ENCODE data around the gene OR2C3.
"Not testable (repeated sequence)": the region's sequence is repeated elsewhere in the genome, so short reads cannot be mapped to it uniquely, and the experiment has no call there.

Gene OR2C3

DNA sequence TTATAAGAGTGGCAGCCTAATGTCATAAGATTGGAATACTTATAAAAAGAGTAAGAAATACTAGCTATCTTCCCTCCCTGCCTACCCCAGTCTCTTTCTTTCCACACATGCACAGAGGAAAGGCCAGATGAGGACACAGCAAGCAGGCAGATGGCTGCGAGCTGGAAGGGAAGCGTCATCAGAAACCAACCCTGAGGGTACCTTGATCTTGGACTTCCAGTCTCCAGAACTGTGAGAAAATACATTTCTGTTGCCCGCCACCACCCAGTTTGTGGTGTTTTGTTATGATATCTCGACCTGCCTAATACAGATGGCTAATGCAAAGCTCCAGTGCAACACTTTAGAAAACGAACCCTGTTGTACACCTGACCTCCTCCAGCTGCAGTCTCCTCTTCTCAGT lies 2.3 kb upstream of the OR2C3 start:
- no peak for TF ChIP-seq ZNF274 (IDR thresholded peaks at IDR 0.05; ENCODE audit: low read depth, low read length)
- no peak overlapping the region for H3K4me3 ChIP-seq (ENCODE audit: low read length)

DNA sequence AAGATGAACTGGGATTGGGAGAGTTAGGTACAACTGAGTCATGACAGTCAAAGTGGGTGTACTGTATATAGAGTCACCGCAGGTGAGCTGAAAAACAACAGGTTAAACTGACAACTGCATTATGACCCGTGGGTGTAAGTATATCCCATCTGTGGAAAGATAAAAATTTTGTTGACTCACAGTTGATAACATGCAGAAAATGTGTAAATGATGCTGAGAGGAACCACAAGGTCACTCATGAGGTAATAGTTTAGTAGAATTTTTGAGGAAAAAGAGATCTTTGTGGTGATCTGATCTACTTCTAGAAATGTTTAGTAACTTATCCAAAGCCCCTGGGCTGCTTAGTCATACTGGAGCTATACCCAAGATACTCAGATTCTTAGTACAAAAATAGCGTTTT lies 838 bp downstream of the OR2C3 start:
- H3K4me3 ChIP-seq (ENCODE audit: low read length): no peak overlapping the region
- TF ChIP-seq ZNF274 (IDR thresholded peaks at IDR 0.05; ENCODE audit: low read depth, low read length): no peak

DNA sequence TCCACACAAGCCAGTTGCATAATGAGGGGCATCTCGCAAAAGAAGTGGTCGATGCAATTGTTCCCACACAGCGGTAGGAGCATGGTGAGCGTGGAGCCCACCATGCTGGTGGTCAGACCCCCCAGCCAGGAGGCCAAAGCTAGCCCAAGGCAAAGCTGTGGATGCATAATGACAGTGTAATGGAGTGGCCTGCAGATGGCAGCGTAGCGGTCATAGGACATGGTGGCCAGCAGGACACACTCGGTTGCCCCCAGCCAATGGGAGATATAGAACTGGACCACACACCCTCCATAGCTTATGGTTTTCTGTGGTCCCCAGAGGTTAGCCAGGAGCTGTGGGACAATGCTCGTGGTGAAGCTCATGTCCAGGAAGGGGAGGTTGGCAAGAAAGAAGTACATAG lies 4.3 kb downstream of the OR2C3 start:
- H3K4me3 ChIP-seq (ENCODE audit: low read length): no peak overlapping the region
- TF ChIP-seq ZNF274 (IDR thresholded peaks at IDR 0.05; ENCODE audit: low read depth, low read length): no peak

DNA sequence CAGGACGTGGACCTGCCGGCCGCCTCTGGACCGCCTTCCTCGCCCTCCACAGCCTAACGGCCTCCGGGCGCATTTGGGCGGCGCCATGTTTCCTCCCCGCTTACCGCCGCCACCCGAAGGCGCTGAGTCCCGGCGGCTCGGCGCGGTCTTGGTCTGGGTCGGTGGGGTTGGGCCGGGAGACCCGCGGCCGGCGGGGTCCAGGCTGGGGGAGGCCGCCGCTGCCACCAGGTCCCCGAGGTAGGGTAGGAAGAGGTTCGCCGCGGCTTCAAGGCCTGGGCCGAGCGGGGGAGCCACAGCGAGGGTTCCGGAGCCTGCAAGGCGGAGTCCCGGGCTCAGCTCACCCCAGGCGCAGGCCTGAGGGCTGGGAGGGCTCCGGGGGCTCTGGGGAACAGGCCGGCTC lies 5.5 kb downstream of the OR2C3 start:
- H3K4me3 ChIP-seq (ENCODE audit: low read length): no peak overlapping the region
- no peak for TF ChIP-seq ZNF274 (IDR thresholded peaks at IDR 0.05; ENCODE audit: low read depth, low read length)

DNA sequence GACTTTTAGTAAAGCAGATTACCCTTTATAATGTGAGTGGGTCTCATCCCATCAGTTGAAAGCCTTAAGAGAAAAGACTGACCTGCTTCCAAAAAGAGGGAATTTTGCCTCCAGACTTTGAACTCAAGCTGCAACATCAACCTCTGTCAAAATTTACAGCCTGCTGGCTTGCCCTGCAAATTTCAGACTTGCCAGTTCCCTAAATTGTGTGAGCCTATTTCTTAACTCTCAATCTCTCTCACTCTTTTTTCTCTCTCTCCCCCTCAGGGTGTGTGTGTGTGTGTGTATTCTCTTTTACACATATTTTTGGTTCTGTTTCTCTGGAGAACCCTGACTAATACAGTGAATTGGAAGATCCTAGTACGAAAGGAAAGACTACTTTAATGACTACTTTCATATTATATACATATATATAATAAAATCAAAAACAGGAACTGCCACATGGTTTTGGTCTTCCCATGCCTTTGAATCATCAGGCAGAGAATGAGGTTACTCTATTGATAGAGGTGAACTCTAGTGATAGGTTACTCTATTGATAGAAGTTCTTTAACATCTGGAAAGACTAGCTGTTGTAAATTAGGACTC lies 6.4 kb downstream of the OR2C3 start:
- no peak for TF ChIP-seq ZNF274 (IDR thresholded peaks at IDR 0.05; ENCODE audit: low read depth, low read length)
- no peak overlapping the region for H3K4me3 ChIP-seq (ENCODE audit: low read length)

DNA sequence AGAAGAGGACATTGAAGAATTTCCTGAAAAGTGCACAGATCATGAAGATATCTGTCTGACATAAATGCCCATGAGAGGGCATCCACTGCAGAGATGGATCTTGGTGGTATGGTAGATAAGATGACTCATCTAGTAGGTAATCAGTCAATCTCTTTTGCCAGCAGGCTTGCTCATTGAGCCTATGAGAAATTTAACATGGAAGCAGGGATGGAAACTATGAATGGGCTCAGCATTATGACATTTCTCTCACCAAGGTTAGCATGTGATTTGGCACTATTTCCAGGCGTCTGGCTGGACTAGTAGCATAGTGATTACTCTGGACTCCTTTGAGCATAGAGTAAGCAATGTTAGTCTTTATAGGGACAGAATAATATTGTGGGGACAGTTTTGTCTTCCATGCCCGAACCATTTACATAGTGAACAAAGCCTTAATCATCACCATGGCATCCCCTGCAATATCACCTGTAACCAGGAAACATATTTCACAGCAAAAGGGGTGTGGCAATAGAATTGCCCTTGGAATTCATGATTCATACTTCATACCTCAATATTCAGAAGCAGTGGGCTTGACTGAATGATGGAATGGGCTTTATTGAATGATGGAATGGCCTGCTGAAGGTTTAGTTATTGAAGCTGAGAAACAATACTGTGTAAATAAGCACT lies 7.3 kb downstream of the OR2C3 start:
- no peak overlapping the region for H3K4me3 ChIP-seq (ENCODE audit: low read length)
- TF ChIP-seq ZNF274 (IDR thresholded peaks at IDR 0.05; ENCODE audit: low read depth, low read length): no peak

DNA sequence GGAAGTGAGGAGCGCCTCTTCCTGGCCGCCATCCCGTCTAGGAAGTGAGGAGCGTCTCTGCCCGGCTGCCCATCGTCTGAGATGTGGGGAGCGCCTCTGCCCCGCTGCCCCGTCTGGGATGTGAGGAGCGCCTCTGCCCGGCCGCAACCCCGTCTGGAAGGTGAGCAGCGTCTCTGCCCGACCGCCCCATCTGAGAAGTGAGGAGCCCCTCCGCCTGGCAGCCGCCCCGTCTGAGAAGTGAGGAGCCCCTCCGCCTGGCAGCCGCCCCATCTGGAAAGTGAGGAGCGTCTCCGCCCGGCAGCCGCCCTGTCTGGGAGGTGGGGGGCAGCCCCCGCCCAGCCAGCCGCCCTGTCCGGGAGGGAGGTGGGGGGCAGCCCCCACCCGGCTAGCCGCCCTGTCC lies 14.4 kb downstream of the OR2C3 start:
- H3K4me3 ChIP-seq (ENCODE audit: low read length): not testable (repeated sequence)

DNA sequence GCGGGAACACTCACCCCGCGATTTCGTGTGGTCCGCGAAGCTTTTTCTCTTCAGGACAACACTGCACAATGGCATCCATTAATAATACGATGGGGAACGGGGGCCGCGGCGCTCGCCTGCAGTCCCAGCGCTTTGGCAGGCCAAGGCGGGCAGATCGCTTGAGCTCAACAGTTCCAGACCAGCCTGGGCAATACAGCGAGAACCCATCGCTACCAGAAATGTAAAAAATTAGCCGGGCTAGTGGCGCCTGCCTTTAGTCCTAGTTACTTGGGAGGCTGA lies 17.7 kb downstream of the OR2C3 start:
- H3K4me3 ChIP-seq (ENCODE audit: low read length): no peak overlapping the region
- no peak for TF ChIP-seq ZNF274 (IDR thresholded peaks at IDR 0.05; ENCODE audit: low read depth, low read length)

DNA sequence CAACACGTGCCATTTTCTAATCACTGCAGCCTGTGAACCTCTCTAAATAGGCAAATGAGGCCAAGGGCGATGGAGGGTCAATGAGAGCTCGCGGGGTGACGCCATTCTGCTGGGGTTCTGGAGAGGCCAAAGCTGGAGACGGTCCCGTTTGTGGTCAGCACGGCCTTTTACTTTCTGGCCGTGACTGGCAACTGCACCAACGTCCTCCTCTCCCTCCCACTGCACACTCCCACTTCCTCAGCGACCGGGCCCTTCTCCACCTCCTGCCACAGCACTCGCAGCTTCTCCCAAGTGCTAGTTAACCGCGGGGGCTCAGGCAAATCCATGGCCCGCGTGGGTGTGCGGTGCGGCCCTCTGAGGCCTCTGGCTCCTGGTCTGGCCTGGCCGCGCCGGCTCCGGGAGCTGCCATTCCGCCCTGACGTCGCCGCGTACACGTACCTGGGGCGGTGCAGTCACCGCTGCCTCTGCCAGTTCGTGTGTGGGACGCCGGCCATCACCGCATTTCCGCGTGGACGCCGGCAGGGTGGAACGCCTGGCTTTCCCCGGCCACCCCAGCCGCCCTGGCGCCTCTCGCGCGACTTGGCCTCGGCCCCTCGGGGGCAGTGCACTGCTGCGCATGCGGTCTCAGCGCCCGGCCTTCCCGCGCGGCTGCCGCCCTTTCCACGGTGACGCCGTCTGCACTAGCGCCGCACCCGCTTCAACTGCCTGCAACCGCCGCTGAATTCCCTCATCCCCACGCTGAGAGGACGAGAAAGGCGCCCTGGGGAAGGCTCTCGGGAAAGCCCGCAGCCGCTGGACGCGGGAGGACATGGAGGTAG lies 18.2 kb downstream of the OR2C3 start:
- H3K4me3 ChIP-seq (ENCODE audit: low read length): no peak overlapping the region
- no peak for TF ChIP-seq ZNF274 (IDR thresholded peaks at IDR 0.05; ENCODE audit: low read depth, low read length)

DNA sequence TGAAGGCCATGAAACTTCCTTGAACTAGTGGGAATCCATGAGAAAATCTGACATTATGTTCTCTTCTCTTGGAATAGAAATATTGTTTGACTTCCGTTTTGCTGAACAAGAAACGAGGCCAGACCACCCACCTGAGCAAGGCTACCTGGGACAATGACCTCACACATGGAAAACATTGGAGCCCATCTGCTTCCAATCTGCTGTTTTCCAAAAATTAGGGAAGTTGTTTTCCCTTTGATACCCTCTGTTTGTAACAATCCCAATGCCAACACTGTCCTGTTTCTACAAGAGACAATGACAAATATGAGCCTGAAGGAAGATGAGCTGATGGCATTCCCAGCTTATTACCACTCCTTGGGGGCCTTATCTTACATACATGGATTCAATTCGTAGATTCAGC lies 29.4 kb downstream of the OR2C3 start:
- H3K4me3 ChIP-seq (ENCODE audit: low read length): no peak overlapping the region
- no peak for TF ChIP-seq ZNF274 (IDR thresholded peaks at IDR 0.05; ENCODE audit: low read depth, low read length)

DNA sequence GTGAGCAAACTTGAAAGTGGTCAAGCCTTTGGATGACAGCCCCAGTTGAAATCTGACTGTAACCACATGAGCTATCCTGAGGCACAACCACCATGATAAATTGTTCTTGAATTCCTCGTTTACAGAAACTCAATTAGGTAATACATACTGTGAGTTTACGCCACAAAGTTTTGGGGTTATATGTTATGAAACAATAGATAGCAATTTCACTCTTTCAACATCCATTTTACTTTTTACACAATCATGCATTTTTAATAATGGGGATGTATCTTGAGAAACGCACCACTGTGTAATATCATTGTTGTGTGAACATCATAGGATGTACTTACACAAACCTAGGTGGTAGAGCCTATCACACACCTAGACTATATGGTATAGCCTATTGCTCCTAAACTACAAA lies 35.4 kb downstream of the OR2C3 start:
- no peak overlapping the region for H3K4me3 ChIP-seq (ENCODE audit: low read length)
- no peak for TF ChIP-seq ZNF274 (IDR thresholded peaks at IDR 0.05; ENCODE audit: low read depth, low read length)

DNA sequence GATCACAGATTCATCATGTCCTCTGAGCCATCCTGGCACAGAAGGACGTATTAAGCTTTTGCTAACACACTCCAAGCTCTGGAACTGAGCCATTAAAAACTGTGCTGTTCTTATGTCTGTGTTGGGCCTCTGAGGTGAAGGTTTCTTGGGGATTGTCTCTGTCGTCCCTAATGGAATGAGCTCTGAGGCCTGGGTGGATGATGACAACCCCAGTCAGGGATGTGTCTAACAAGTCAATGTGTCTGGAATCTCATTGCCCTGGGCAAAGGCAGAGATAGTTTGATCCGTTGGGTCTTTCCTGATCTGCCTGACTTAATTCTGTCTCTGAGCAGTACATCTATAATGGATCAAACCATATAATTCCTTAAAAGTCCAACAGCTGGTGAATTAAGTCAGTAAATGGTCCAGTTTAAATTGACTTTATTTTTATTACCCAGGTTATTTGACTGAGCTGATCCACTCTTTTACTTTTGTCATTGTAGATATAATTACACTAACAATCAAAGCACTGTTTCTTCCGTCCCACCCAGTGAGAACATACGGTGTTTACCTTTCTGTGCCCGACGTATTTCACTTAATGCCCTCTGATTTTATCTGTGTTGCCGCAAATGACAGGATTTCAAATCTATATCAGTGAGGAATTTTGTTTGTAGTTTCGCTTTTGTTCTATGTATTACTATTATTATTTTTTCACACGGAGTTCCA lies 39.5 kb downstream of the OR2C3 start:
- H3K4me3 ChIP-seq (ENCODE audit: low read length): no peak overlapping the region

DNA sequence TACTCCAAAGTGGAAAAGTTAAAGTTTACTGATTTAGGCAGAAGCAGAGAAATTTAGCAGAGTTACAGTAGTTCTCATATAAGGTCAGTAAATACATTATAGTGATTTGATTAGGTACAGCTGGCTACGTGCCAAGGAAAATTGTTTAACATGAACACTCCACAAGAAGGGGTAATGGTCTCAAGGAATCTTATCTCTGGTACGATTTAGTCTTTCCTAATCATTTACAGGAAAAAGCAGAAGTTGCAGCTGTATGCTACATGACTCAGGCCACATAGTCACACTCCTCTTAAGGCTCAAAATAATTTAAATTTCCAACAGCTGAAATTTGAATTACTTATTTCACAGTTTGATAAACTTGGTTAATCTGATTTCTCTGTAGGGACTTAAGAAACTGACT lies 41.5 kb downstream of the OR2C3 start:
- no peak overlapping the region for H3K4me3 ChIP-seq (ENCODE audit: low read length)
- TF ChIP-seq ZNF274 (IDR thresholded peaks at IDR 0.05; ENCODE audit: low read depth, low read length): no peak

More for the DNA sequence above, 39.5 kb downstream of the OR2C3 start:
- TF ChIP-seq ZNF274 (IDR thresholded peaks at IDR 0.05; ENCODE audit: low read depth, low read length): no peak

DNA sequence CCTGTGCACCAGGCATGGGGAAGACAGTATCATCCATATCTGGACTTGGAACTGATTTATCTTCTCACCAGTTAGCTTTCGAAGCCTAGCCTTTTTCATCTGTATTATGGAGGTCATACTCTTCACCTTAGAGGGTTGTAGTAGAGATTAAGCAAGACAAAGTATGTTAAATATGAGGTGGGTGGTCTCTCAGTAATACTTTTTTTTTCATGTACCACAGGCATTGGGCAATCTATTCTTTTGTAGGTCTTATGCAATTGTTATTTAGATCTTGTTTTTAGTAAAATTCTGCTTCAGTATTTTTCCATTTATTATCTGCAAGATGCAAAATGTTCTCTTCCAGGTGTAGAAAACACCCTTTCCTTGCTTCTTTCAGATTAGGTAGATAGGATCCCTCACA lies 43.1 kb downstream of the OR2C3 start:
- no peak for TF ChIP-seq ZNF274 (IDR thresholded peaks at IDR 0.05; ENCODE audit: low read depth, low read length)
- H3K4me3 ChIP-seq (ENCODE audit: low read length): no peak overlapping the region

DNA sequence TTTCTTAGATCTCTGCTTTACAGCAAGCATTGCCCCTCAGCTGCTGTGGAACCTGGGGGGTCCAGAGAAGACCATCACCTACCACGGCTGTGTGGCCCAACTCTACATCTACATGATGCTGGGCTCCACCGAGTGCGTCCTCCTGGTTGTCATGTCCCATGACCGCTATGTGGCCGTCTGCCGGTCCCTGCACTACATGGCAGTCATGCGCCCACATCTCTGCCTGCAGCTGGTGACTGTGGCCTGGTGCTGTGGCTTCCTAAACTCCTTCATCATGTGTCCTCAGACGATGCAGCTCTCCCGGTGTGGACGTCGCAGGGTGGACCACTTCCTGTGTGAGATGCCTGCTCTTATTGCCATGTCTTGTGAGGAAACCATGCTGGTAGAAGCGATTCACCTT lies 44.9 kb downstream of the OR2C3 start:
- no peak overlapping the region for H3K4me3 ChIP-seq (ENCODE audit: low read length)
- TF ChIP-seq ZNF274 (IDR thresholded peaks at IDR 0.05; ENCODE audit: low read depth, low read length): no peak
